GM23338 (cell line): ENCODE results near the gene MFAP3. TPM values are rescaled to one million over a fixed set of nuclear protein-coding genes. Genes with fewer than 3 reads are reported as not detected.
A peak's percentile ranks its signal among the peaks of the same experiment; 100 is the strongest.

Experiments used
- ATAC-seq: fragments of 200-7000 bp; cut with Tn5 transposase; 3 replicates; pipeline ENCODE4 v1.9.1; 2020
- DNase-seq: peaks from one replicate; pipeline ENCODE4 v3.0.0-alpha.2; 2015; ENCODE audit warnings: low spot score
- H2AFZ ChIP-seq: fragments of 200-600 bp; sonication (generic); 2 replicates; pipeline ENCODE4 v1.8.0; 2016; ENCODE audit warnings: antibody characterized with exemption, mild to moderate bottlenecking, moderate library complexity
- H3F3A ChIP-seq: fragments of 200-600 bp; sonication (generic); replicated peaks from 2 replicates; pipeline ENCODE4 v1.8.0; 2017; ENCODE audit warnings: antibody characterized with exemption, mixed run types, low read depth
- H3K27ac ChIP-seq: fragments of 200-600 bp; sonication (generic); 2 replicates; pipeline ENCODE4 v1.6.1; 2016; ENCODE audit warnings: low read depth
- H3K27me3 ChIP-seq: fragments of 200-600 bp; sonication (generic); 2 replicates; pipeline ENCODE4 v1.8.0; 2016; ENCODE audit warnings: mild to moderate bottlenecking, mixed run types, moderate library complexity; ENCODE audit not compliant: insufficient read depth
- H3K36me3 ChIP-seq: fragments of 200-600 bp; sonication (generic); 2 replicates; pipeline ENCODE4 v1.8.0; 2016; ENCODE audit warnings: mild to moderate bottlenecking; ENCODE audit not compliant: insufficient read depth
- H3K4me1 ChIP-seq: fragments of 200-600 bp; sonication (generic); 2 replicates; pipeline ENCODE4 v1.8.0; 2016; ENCODE audit warnings: mild to moderate bottlenecking, moderate library complexity; ENCODE audit not compliant: insufficient read depth
- H3K4me2 ChIP-seq: fragments of 200-600 bp; sonication (generic); 2 replicates; pipeline ENCODE4 v1.7.1; 2017; ENCODE audit warnings: mixed run types
- H3K4me3 ChIP-seq: fragments of 200-600 bp; sonication (generic); 2 replicates; pipeline ENCODE4 v1.6.1; 2016; ENCODE audit warnings: mixed run types
- H3K79me2 ChIP-seq: fragments of 200-600 bp; sonication (generic); replicated peaks from 2 replicates; pipeline ENCODE4 v1.8.0; 2017; ENCODE audit warnings: mild to moderate bottlenecking; ENCODE audit not compliant: insufficient read depth
- H3K9me2 ChIP-seq: fragments of 200-600 bp; sonication (generic); 2 replicates; pipeline ENCODE4 v1.8.0; 2017; ENCODE audit not compliant: insufficient read depth
- H4K20me1 ChIP-seq: fragments of 200-600 bp; sonication (generic); replicated peaks from 2 replicates; pipeline ENCODE4 v1.8.0; 2017; ENCODE audit warnings: mild to moderate bottlenecking; ENCODE audit not compliant: insufficient read depth
- H3K27ac Mint-ChIP-seq: 2 replicates; pipeline ENCODE4 v1.8.0; 2020; ENCODE audit warnings: inconsistent platforms, mild to moderate bottlenecking, moderate library complexity, mixed read lengths
- H3K27me3 Mint-ChIP-seq: 3 replicates; pipeline ENCODE4 v1.8.0; 2022; ENCODE audit warnings: low read depth, mild to moderate bottlenecking, moderate library complexity, mixed read lengths, inconsistent platforms; ENCODE audit not compliant: insufficient read depth, poor library complexity
- H3K36me3 Mint-ChIP-seq: 3 replicates; pipeline ENCODE4 v1.8.0; 2021; ENCODE audit warnings: low read depth, mild to moderate bottlenecking, inconsistent platforms, moderate library complexity, mixed read lengths
- H3K4me1 Mint-ChIP-seq: 3 replicates; pipeline ENCODE4 v1.8.0; 2020; ENCODE audit warnings: mild to moderate bottlenecking, inconsistent platforms, mixed read lengths
- H3K4me3 Mint-ChIP-seq: 3 replicates; pipeline ENCODE4 v1.8.0; 2021; ENCODE audit warnings: moderate library complexity, mild to moderate bottlenecking, inconsistent platforms, mixed read lengths
- H3K9me3 Mint-ChIP-seq: 3 replicates; pipeline ENCODE4 v1.8.0; 2020; ENCODE audit warnings: moderate library complexity, mild to moderate bottlenecking, inconsistent platforms, mixed read lengths
- CREB1 ChIP-seq: fragments of 250-450 bp; sonication (Bioruptor Pico); IDR thresholded peaks from 2 replicates; pipeline ENCODE4 v1.5.0; 2020; ENCODE audit warnings: low read depth, mild to moderate bottlenecking, moderate library complexity
- EZH2 ChIP-seq: fragments of 200-600 bp; sonication (generic); IDR thresholded peaks from one replicate; pipeline ENCODE4 v1.8.0; 2017; ENCODE audit warnings: antibody characterized with exemption, mild to moderate bottlenecking, low read depth; ENCODE audit not compliant: unreplicated experiment
- JUNB ChIP-seq: IDR thresholded peaks from one replicate; pipeline ENCODE4 v1.6.1; 2016; ENCODE audit warnings: antibody characterized with exemption; ENCODE audit not compliant: unreplicated experiment
- NANOG ChIP-seq: IDR thresholded peaks from 2 replicates; pipeline ENCODE4 v1.6.1; 2016; ENCODE audit warnings: antibody characterized with exemption, borderline replicate concordance
- POLR2AphosphoS5 ChIP-seq: IDR thresholded peaks from 2 replicates; pipeline ENCODE4 v1.6.1; 2016; ENCODE audit warnings: antibody characterized with exemption, low read depth
- STAT1 ChIP-seq: IDR thresholded peaks from one replicate; pipeline ENCODE4 v1.6.1; 2016; ENCODE audit warnings: antibody characterized with exemption; ENCODE audit not compliant: unreplicated experiment
- ZNF114 ChIP-seq: fragments of 250-450 bp; sonication (Bioruptor Pico); IDR thresholded peaks from 2 replicates; pipeline ENCODE4 v1.5.0; 2020; ENCODE audit warnings: mild to moderate bottlenecking, moderate library complexity
- ZNF331 ChIP-seq: fragments of 250-450 bp; sonication (Bioruptor Pico); IDR thresholded peaks from 2 replicates; pipeline ENCODE4 v1.5.0; 2020; ENCODE audit warnings: low read depth, mild to moderate bottlenecking, moderate library complexity
- long read RNA-seq: library from polyadenylated mRNA; unstranded; transcript quantifications from one replicate; pipeline ENCODE4 v2.0.0, GENCODE V29; 2020; ENCODE audit not compliant: unreplicated experiment
- polyA plus RNA-seq: library from polyadenylated mRNA; unstranded; fragments of >200 nt; fragmentation: Nextera tagmentation; extraction: Ambion mirVana; gene quantifications from 2 replicates; pipeline ENCODE4 v1.2.1, GENCODE V29; 2016
- total RNA-seq: library from RNA; depleted of rRNA; stranded (reverse); fragments of >200 nt; shearing (Covaris generic); gene quantifications from 2 replicates; pipeline ENCODE4 v1.2.3, GENCODE V29; 2014; rRNA removed
- TF ChIP-seq, protein P1 (sequence below): IDR thresholded peaks from one replicate; pipeline ENCODE4 v1.6.1; 2018; ENCODE audit warnings: antibody characterized with exemption; ENCODE audit not compliant: unreplicated experiment
- TF ChIP-seq, protein P2 (sequence below): IDR thresholded peaks from 2 replicates; pipeline ENCODE4 v1.6.1; 2016; ENCODE audit warnings: antibody characterized with exemption

The MFAP3 gene
- 47.5 and 51.3 TPM in 2 replicates for total RNA-seq
- 1.3 and 2.9 TPM in 2 replicates for polyA plus RNA-seq
- long read RNA-seq, partial matches to known transcripts = 0 of 1 reads
- long read RNA-seq, other reads (novel, unspliced or antisense) = 0 of 1 reads

DNA sequence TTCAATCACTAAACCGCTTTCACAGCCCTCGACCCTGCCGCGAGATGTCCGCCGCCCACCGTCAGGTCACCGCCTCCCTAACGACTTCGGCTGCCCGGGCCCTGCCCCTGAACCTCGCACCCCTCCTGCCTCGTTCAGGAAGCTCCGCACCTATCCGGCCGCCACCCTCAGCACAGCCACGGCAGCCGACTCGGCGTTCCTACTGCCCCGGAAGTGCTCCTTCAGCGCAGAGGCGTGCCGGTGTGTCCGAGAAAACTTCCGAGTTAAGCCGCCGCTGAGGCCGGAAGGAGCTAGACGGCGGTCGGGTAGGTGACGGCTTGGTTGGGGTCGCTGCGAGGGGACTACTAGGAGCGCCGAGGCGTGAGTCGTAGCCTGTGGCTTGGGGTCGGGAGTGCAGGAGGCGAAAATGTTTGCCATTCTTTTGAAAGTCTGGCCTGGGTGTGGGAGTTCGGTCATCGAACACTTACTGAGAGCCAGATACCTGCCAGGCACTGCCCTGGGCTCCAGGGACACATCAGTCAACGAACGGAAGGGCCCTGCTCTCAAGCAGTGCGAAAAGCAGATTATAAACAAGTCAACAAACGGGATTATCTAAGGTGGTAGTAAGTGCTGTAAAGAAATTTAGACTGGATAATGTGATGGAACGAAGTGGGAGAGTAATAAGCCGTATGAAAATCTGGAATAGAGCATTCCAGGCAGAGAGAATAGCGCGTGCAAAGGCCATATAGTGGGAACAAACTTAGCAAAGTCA is at the start of gene MFAP3, which contains the start of gene FAM114A2:
MFAP3 (plus strand) TSS at position 261 of the 751 bp plus-strand sequence. CDS start 10,756 bp downstream, outside the sequence.
FAM114A2 (minus strand) TSS at position 204 of the 751 bp plus-strand sequence. CDS start 3,957 bp downstream, outside the sequence.
- Histone ChIP-seq H3K4me3 (peak within 1 kb of the TSS; percentile 82), H3K79me2 (peaks cover 23% of the 10 kb centered on the region), H3K4me2 (peak within 1 kb of the TSS; percentile 98), H3K27ac (peak within 1 kb of the TSS; percentile 15), H3K4me1 (peaks cover 15% of the 10 kb centered on the region), H2AFZ (peak within 1 kb of the TSS; percentile 99), H3F3A (no peaks in the 10 kb centered on the region; the same call in 1 of the 2 replicates), H3K27me3 (no peaks in the 10 kb centered on the region), H3K9me2 (no peaks in the 10 kb centered on the region), H4K20me1 (0 out of 2 replicates have a peak, but pooled peaks cover 7% of the 10 kb centered on the region), H3K36me3 (no peaks in the 10 kb centered on the region)
- ATAC-seq (peak; percentile 100), DNase-seq (peak; percentile 98)
- Mint-ChIP-seq H3K9me3 (no peaks in the 10 kb centered on the region), H3K27me3 (peaks cover 3% of the 10 kb centered on the region), H3K4me3 (peak within 1 kb of the TSS; percentile 95), H3K27ac (peak within 1 kb of the TSS; percentile 85), H3K36me3 (no peaks in the 10 kb centered on the region), H3K4me1 (peaks cover 14% of the 10 kb centered on the region; the same call in 2 of the 3 replicates)
- TF ChIP-seq ZNF114 (CRISPR knock-in tag) = no peak
- TF ChIP-seq POLR2AphosphoS5 = peak; percentile 94
- TF ChIP-seq, protein P1, sequence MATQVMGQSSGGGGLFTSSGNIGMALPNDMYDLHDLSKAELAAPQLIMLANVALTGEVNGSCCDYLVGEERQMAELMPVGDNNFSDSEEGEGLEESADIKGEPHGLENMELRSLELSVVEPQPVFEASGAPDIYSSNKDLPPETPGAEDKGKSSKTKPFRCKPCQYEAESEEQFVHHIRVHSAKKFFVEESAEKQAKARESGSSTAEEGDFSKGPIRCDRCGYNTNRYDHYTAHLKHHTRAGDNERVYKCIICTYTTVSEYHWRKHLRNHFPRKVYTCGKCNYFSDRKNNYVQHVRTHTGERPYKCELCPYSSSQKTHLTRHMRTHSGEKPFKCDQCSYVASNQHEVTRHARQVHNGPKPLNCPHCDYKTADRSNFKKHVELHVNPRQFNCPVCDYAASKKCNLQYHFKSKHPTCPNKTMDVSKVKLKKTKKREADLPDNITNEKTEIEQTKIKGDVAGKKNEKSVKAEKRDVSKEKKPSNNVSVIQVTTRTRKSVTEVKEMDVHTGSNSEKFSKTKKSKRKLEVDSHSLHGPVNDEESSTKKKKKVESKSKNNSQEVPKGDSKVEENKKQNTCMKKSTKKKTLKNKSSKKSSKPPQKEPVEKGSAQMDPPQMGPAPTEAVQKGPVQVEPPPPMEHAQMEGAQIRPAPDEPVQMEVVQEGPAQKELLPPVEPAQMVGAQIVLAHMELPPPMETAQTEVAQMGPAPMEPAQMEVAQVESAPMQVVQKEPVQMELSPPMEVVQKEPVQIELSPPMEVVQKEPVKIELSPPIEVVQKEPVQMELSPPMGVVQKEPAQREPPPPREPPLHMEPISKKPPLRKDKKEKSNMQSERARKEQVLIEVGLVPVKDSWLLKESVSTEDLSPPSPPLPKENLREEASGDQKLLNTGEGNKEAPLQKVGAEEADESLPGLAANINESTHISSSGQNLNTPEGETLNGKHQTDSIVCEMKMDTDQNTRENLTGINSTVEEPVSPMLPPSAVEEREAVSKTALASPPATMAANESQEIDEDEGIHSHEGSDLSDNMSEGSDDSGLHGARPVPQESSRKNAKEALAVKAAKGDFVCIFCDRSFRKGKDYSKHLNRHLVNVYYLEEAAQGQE = no peak
- TF ChIP-seq CREB1 = no peak
- no peak for TF ChIP-seq JUNB
- TF ChIP-seq NANOG = 0 out of 2 replicates have a peak, but pooled peaks have one; percentile 33
- TF ChIP-seq ZNF331 (CRISPR knock-in tag) = no peak
- TF ChIP-seq, protein P2, sequence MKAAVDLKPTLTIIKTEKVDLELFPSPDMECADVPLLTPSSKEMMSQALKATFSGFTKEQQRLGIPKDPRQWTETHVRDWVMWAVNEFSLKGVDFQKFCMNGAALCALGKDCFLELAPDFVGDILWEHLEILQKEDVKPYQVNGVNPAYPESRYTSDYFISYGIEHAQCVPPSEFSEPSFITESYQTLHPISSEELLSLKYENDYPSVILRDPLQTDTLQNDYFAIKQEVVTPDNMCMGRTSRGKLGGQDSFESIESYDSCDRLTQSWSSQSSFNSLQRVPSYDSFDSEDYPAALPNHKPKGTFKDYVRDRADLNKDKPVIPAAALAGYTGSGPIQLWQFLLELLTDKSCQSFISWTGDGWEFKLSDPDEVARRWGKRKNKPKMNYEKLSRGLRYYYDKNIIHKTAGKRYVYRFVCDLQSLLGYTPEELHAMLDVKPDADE = peak; percentile 91
- no peak for TF ChIP-seq EZH2
- TF ChIP-seq STAT1 = no peak
